ENCODE data around the gene RCN2.

GRCh38 chr15:76939715-76940114 is 8.2 kb downstream of the RCN2 start:
- TF ChIP-seq, protein P1, sequence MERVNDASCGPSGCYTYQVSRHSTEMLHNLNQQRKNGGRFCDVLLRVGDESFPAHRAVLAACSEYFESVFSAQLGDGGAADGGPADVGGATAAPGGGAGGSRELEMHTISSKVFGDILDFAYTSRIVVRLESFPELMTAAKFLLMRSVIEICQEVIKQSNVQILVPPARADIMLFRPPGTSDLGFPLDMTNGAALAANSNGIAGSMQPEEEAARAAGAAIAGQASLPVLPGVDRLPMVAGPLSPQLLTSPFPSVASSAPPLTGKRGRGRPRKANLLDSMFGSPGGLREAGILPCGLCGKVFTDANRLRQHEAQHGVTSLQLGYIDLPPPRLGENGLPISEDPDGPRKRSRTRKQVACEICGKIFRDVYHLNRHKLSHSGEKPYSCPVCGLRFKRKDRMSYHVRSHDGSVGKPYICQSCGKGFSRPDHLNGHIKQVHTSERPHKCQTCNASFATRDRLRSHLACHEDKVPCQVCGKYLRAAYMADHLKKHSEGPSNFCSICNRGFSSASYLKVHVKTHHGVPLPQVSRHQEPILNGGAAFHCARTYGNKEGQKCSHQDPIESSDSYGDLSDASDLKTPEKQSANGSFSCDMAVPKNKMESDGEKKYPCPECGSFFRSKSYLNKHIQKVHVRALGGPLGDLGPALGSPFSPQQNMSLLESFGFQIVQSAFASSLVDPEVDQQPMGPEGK (CRISPR knock-in tag; IDR thresholded peaks at IDR 0.05; ENCODE audit: borderline replicate concordance): no peak
- no peak for TF ChIP-seq ZNF565 (CRISPR knock-in tag; conservative IDR thresholded peaks at IDR 0.05; ENCODE audit: low read depth)
- no peak for TF ChIP-seq SNAI2 (CRISPR knock-in tag; IDR thresholded peaks at IDR 0.05)
- no peak for TF ChIP-seq ZNF70 (CRISPR knock-in tag; IDR thresholded peaks at IDR 0.05)
- no peak for TF ChIP-seq POU6F1 (CRISPR knock-in tag; IDR thresholded peaks at IDR 0.05; ENCODE audit: borderline replicate concordance, low read depth)
- TF ChIP-seq ZFP3 (CRISPR knock-in tag; IDR thresholded peaks at IDR 0.05): no peak
- TF ChIP-seq CREB5 (CRISPR knock-in tag; IDR thresholded peaks at IDR 0.05; ENCODE audit: low read depth): no peak

Measured in SK-N-SH treated with all-trans-retinoic acid at 6 μM for 48 hours (cell line).